Endothelial cell of umbilical vein (primary cell): ENCODE measurements around the gene TWIST2. TPM values are rescaled to one million over a fixed set of nuclear protein-coding genes. Genes with fewer than 3 reads are reported as not detected.

Experiments used
- BruUV-seq: library from RNA; stranded (reverse); fragments of 400-500 nt; replicated peaks from 2 replicates; lab custom pipeline; 2021; lab: Mats Ljungman, UMichigan
- CTCF ChIA-PET: fragments of 300-600, 350-600 bp; sonication (Branson Sonifier 250); formaldehyde crosslinking; loops from one replicate; lab custom pipeline; 2021; ENCODE audit warnings: antibody characterized with exemption, inconsistent platforms; lab: Charles Lee
- POLR2A ChIA-PET: fragments of 300-600, 350-600 bp; sonication (Branson Sonifier 250); formaldehyde crosslinking; loops from one replicate; lab custom pipeline; 2021; ENCODE audit warnings: antibody characterized with exemption, inconsistent platforms; lab: Charles Lee
- DNase-seq: peaks from one replicate; pipeline ENCODE4 v3.0.0-alpha.2; 2011; ENCODE audit warnings: low read depth, low spot score
- FAIRE-seq: peaks from 2 replicates; lab custom pipeline; 2011; peaks lifted over from hg19 to GRCh38; lab: Jason Lieb, UNC
- H2AFZ ChIP-seq: 2 replicates; pipeline ENCODE4 v1.6.0; 2012; ENCODE audit warnings: low read depth, low read length, control low read depth, inconsistent platforms
- H3K27ac ChIP-seq: 2 replicates; pipeline ENCODE4 v1.5.1; 2011; ENCODE audit warnings: low read depth, mild to moderate bottlenecking, control low read depth, low read length, moderate library complexity; ENCODE audit not compliant: insufficient read depth
- H3K27me3 ChIP-seq, 2 experiments: 2 replicates each; pipeline versions ENCODE4 v1.6.0 to v1.6.1; 2011; ENCODE audit warnings: low read length in 2 of 2, mixed read lengths in 1 of 2; ENCODE audit not compliant: control insufficient read depth in 2 of 2, insufficient read depth in 2 of 2
- H3K36me3 ChIP-seq, 2 experiments: 2 replicates in 1 of 2; 3 replicates in 1 of 2; pipeline ENCODE4 v1.5.1; 2011; ENCODE audit warnings: low read length in 2 of 2, mild to moderate bottlenecking in 1 of 2, moderate library complexity in 1 of 2; ENCODE audit not compliant: control insufficient read depth in 2 of 2, insufficient read depth in 2 of 2; ENCODE audit errors: extremely low read depth in 1 of 2
- H3K4me1 ChIP-seq: 3 replicates; pipeline ENCODE4 v1.5.1; 2011; ENCODE audit warnings: mild to moderate bottlenecking, low read length; ENCODE audit not compliant: control insufficient read depth, insufficient read depth; ENCODE audit errors: extremely low read depth
- H3K4me2 ChIP-seq: 2 replicates; pipeline ENCODE4 v1.6.1; 2011; ENCODE audit warnings: low read length, control low read depth, mixed read lengths; ENCODE audit not compliant: insufficient read depth
- H3K4me3 ChIP-seq, 3 experiments: fragments of 200-600 bp in 1 of 3; sonication (generic), shearing (Covaris generic) in 1 of 3; replicated peaks in 1 of 3; 2 replicates each; pipeline ENCODE4 v1.5.1; 2011 to 2016; ENCODE audit warnings: control low read depth in 3 of 3, low read length in 3 of 3, mild to moderate bottlenecking in 2 of 3, inconsistent platforms in 1 of 3, low read depth in 1 of 3, moderate library complexity in 1 of 3; ENCODE audit not compliant: insufficient read depth in 1 of 3
- H3K79me2 ChIP-seq: 2 replicates; pipeline ENCODE4 v1.6.0; 2012; ENCODE audit warnings: low read length, inconsistent platforms; ENCODE audit not compliant: control insufficient read depth, insufficient read depth
- H3K9ac ChIP-seq: replicated peaks from 2 replicates; pipeline ENCODE3; 2011; ENCODE audit warnings: low read length, control low read depth; ENCODE audit not compliant: insufficient read depth; ENCODE audit errors: extremely low read depth
- H3K9me1 ChIP-seq: replicated peaks from 3 replicates; pipeline ENCODE4 v1.6.0; 2011; ENCODE audit warnings: mild to moderate bottlenecking, low read length; ENCODE audit not compliant: control insufficient read depth, insufficient read depth; ENCODE audit errors: extremely low read depth
- H3K9me3 ChIP-seq: replicated peaks from 2 replicates; pipeline ENCODE4 v1.5.1; 2012; ENCODE audit warnings: low read length, inconsistent platforms; ENCODE audit not compliant: control insufficient read depth, insufficient read depth
- H4K20me1 ChIP-seq: replicated peaks from 2 replicates; pipeline ENCODE3; 2011; ENCODE audit warnings: mild to moderate bottlenecking, low read length; ENCODE audit not compliant: control insufficient read depth, insufficient read depth; ENCODE audit errors: extremely low read depth
- EZH2 ChIP-seq: IDR thresholded peaks from 2 replicates; pipeline ENCODE4 v1.6.1; 2012; ENCODE audit warnings: borderline replicate concordance, low read depth, mild to moderate bottlenecking, moderate library complexity, low read length, inconsistent platforms; ENCODE audit not compliant: severe bottlenecking
- FOS ChIP-seq: IDR thresholded peaks from 2 replicates; pipeline ENCODE4 v1.6.1; 2011; ENCODE audit warnings: mild to moderate bottlenecking, low read length, moderate library complexity, borderline replicate concordance; ENCODE audit not compliant: insufficient read depth
- GATA2 ChIP-seq: IDR thresholded peaks from 2 replicates; pipeline ENCODE4 v1.7.0; 2011; ENCODE audit warnings: low read depth, mild to moderate bottlenecking, moderate library complexity, mixed read lengths, low read length; ENCODE audit not compliant: insufficient read length, insufficient read depth
- JUN ChIP-seq: IDR thresholded peaks from 2 replicates; pipeline ENCODE4 v1.6.1; 2011; ENCODE audit warnings: borderline replicate concordance, low read depth; ENCODE audit not compliant: insufficient read length, insufficient read depth
- MYC ChIP-seq: IDR thresholded peaks from one replicate; pipeline ENCODE4 v1.6.1; 2011; ENCODE audit warnings: mild to moderate bottlenecking, low read depth, low read length
- POLR2A ChIP-seq: IDR thresholded peaks from 2 replicates; pipeline ENCODE4 v1.6.1; 2012; ENCODE audit warnings: low read depth, mild to moderate bottlenecking, control low read depth, low read length
- POLR2AphosphoS5 ChIP-seq: IDR thresholded peaks from 2 replicates; pipeline ENCODE4 v1.6.1; 2012; ENCODE audit warnings: low read depth, mild to moderate bottlenecking, control low read depth, low read length, moderate library complexity; ENCODE audit not compliant: insufficient read depth
- dilution Hi-C: fragments of 300-500 bp; cut with MboI; formaldehyde crosslinking; loops from one replicate; pipeline ENCODE4 v1.15.0; 2019; ENCODE audit warnings: low sequenced_read_pairs; ENCODE audit not compliant: extremely low pct_ligation_motif_present
- intact Hi-C: fragments of 100-400 bp; cut with micrococcal nuclease; formaldehyde crosslinking; loops from one replicate; pipeline ENCODE4 v1.10.0; 2022
- polyA plus RNA-seq, 4 experiments: library from polyadenylated mRNA; depleted of rRNA in 3 of 4; stranded (reverse) in 3 of 4; unstranded in 1 of 4; fragments of >200 nt; gene quantifications; 2 replicates each; pipeline versions ENCODE4 v1.2.1 to v1.2.3, GENCODE V29; 2011 to 2012; ENCODE audit warnings: missing spikeins in 1 of 4
- total RNA-seq: library from RNA; stranded (reverse); gene quantifications from 2 replicates; pipeline ENCODE4 v1.2.3, GENCODE V29; 2021
- TF ChIP-seq, protein P1 (sequence below): IDR thresholded peaks from 2 replicates; pipeline ENCODE4 v1.6.1; 2011; ENCODE audit not compliant: insufficient read depth, insufficient read length
- TF ChIP-seq, protein P2 (sequence below), 2 donors: IDR thresholded peaks; 1 replicate in 1 of 2; 2 replicates in 1 of 2; pipeline ENCODE4 v1.5.1; 2011; ENCODE audit warnings: low read length in 2 of 2, mild to moderate bottlenecking in 2 of 2, moderate library complexity in 2 of 2, control low read depth in 1 of 2, inconsistent platforms in 1 of 2, low read depth in 1 of 2; ENCODE audit not compliant: insufficient read depth in 1 of 2; ENCODE audit errors: extremely low read depth in 1 of 2

TWIST2 gene
- total and polyA plus RNA-seq, 2 donors (not counting 3 experiments of a cell fraction or from before 2014, with no cell fraction given), result 2.3 to 3.4 TPM

DNA sequence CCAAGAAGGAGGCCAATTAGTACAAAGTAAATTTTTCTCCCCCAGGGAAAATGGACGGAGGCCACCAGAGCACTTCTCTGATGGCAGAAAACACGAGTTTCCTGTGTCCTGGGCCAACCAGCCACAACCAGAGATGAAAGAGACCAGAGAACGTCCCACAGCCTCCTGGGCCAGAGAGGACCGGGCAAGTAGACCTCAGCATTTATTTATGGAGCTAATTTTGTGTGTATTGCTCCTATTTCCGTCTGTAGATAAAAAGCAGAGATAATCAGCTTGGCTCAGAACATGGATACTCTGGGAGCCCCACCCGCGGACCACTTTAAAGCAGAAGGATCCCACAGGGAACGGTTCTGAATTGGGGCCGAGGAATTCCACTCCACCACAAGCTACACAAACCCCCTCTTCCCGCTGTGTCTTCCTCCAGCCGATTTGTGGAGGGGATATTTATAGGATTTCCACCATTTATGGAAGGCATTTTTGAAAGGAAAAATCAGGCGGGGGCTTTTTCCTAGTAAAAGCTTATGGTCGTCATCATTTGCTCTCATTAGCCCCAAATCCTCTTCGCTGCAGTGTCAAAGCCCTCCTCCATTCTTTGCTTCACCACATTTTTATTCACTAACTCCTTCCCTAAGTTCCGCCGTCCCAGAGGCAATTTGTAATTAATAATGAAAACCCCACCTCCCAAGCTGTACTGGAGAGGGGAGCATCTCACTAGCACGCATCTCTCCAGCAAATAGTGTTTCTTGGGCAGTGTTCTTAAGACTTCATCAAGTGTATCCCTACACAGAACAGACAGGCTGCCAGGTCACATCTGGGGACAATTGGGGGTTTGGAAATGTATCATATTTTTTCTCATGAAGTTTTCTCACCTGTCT is 43.7 kb upstream of the TWIST2 start:
- Histone ChIP-seq H3K9me1 (no peaks in the 10 kb centered on the region), H3K4me2 (no peak overlapping the region), H3K4me1 (no peaks in the 10 kb centered on the region), H3K27ac (no peak overlapping the region), H3K4me3 (no peak overlapping the region), H4K20me1 (no peaks in the 10 kb centered on the region), H2AFZ (no peak overlapping the region), H3K9me3 (no peaks in the 10 kb centered on the region), H3K27me3 (no peaks in the 10 kb centered on the region), H3K9ac (no peak overlapping the region), H3K36me3 (no peaks in the 10 kb centered on the region), H3K79me2 (no peaks in the 10 kb centered on the region)
- BruUV-seq, result no TSS peak
- FAIRE-seq (no peak), DNase-seq (no peak)
- CTCF ChIA-PET, result interaction anchor here (1.2 to 1.7 kb wide), 2 partner anchors 13 to 20 kb away, joined by 3 to 5 read pairs; no protein-coding TSS in a partner anchor
- no peak for TF ChIP-seq MYC
- no peak for TF ChIP-seq POLR2A
- TF ChIP-seq, protein P1, sequence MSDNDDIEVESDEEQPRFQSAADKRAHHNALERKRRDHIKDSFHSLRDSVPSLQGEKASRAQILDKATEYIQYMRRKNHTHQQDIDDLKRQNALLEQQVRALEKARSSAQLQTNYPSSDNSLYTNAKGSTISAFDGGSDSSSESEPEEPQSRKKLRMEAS, result no peak
- TF ChIP-seq JUN, result no peak
- no peak for TF ChIP-seq FOS
- no peak for TF ChIP-seq POLR2AphosphoS5
- no peak for TF ChIP-seq GATA2
- TF ChIP-seq, protein P2, sequence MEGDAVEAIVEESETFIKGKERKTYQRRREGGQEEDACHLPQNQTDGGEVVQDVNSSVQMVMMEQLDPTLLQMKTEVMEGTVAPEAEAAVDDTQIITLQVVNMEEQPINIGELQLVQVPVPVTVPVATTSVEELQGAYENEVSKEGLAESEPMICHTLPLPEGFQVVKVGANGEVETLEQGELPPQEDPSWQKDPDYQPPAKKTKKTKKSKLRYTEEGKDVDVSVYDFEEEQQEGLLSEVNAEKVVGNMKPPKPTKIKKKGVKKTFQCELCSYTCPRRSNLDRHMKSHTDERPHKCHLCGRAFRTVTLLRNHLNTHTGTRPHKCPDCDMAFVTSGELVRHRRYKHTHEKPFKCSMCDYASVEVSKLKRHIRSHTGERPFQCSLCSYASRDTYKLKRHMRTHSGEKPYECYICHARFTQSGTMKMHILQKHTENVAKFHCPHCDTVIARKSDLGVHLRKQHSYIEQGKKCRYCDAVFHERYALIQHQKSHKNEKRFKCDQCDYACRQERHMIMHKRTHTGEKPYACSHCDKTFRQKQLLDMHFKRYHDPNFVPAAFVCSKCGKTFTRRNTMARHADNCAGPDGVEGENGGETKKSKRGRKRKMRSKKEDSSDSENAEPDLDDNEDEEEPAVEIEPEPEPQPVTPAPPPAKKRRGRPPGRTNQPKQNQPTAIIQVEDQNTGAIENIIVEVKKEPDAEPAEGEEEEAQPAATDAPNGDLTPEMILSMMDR (IDR thresholded peaks at IDR 0.05; ENCODE audit: extremely low read depth in 1 of 2, insufficient read depth in 1 of 2, low read depth in 1 of 2, low read length in 2 of 2), result no peak
- TF ChIP-seq EZH2, result no peak
- intact Hi-C loops (no loop called here), dilution Hi-C loops (no loop called here)
- POLR2A ChIA-PET, result no interaction called here
